Measurements from ENCODE around the gene KCNAB1. TPM values are rescaled to one million over a fixed set of nuclear protein-coding genes. Genes with fewer than 3 reads are reported as not detected.

KCNAB1 gene
- total and polyA plus RNA-seq, 4 donors, result 0.16 to 2.4 (median 0.72) TPM

GRCh38 chr3:156341332-156341731 lies 221.0 kb downstream of the KCNAB1 start:
- no peak overlapping the region for H3K4me3 ChIP-seq
- no peak for TF ChIP-seq CTCF (IDR thresholded peaks at IDR 0.05; ENCODE audit: control extremely low read depth, extremely low read depth)
- no peaks in the 10 kb centered on the region for H3K27me3 ChIP-seq (ENCODE audit: control insufficient read depth in 3 of 3, insufficient read depth in 3 of 3, low read length in 2 of 3)
- H3K9me3 ChIP-seq (ENCODE audit: control insufficient read depth in 4 of 4, insufficient read depth in 3 of 4, low read length in 3 of 4), result no peaks in the 10 kb centered on the region
- no peak for ATAC-seq (ENCODE audit: insufficient read depth, low FRiP score)
- H3K4me1 ChIP-seq (ENCODE audit: control insufficient read depth in 5 of 5, insufficient read depth in 5 of 5, low read length in 5 of 5), result no peaks in the 10 kb centered on the region
- H3K36me3 ChIP-seq (ENCODE audit: control insufficient read depth in 4 of 4, insufficient read depth in 4 of 4, low read length in 4 of 4), result no peaks in the 10 kb centered on the region
- no peak overlapping the region for H3K9ac ChIP-seq (ENCODE audit: insufficient read depth in 1 of 2, low read length in 2 of 2)
- DNase-seq, result no peak
- 79 to 89% methylated on average over 2 of the region's 2 CpGs for WGBS, 2 donors
- H3K27ac ChIP-seq (ENCODE audit: low read depth in 1 of 2, low read length in 1 of 2), result no peak overlapping the region

- H3K9ac ChIP-seq (ENCODE audit: insufficient read depth in 1 of 2, low read length in 2 of 2), result no peak overlapping the region
- H3K27ac ChIP-seq (ENCODE audit: low read depth in 1 of 2, low read length in 1 of 2), result no peak overlapping the region
- DNase-seq, result no peak
- no peak for TF ChIP-seq CTCF (IDR thresholded peaks at IDR 0.05; ENCODE audit: control extremely low read depth, extremely low read depth)
- no peak overlapping the region for H3K4me3 ChIP-seq
- H3K4me1 ChIP-seq (ENCODE audit: control insufficient read depth in 5 of 5, insufficient read depth in 5 of 5, low read length in 5 of 5), result no peaks in the 10 kb centered on the region
- no peaks in the 10 kb centered on the region for H3K36me3 ChIP-seq (ENCODE audit: control insufficient read depth in 4 of 4, insufficient read depth in 4 of 4, low read length in 4 of 4)
- no peaks in the 10 kb centered on the region for H3K9me3 ChIP-seq (ENCODE audit: control insufficient read depth in 4 of 4, insufficient read depth in 3 of 4, low read length in 3 of 4)
- no peak for ATAC-seq (ENCODE audit: insufficient read depth, low FRiP score)
- 72 to 74% methylated on average over 6 of the region's 6 CpGs for whole genome bisulfite sequencing, 2 donors
- no peaks in the 10 kb centered on the region for H3K27me3 ChIP-seq (ENCODE audit: control insufficient read depth in 3 of 3, insufficient read depth in 3 of 3, low read length in 2 of 3)
Observed at GRCh38 chr3:156341831-156342416, 221.5 kb downstream of the KCNAB1 start.

- Histone ChIP-seq H3K9me3 (ENCODE audit: control insufficient read depth in 4 of 4, insufficient read depth in 3 of 4, low read length in 3 of 4) (no peaks in the 10 kb centered on the region), H3K4me3 (no peak overlapping the region), H3K4me1 (ENCODE audit: control insufficient read depth in 5 of 5, insufficient read depth in 5 of 5, low read length in 5 of 5) (no peaks in the 10 kb centered on the region), H3K36me3 (ENCODE audit: control insufficient read depth in 4 of 4, insufficient read depth in 4 of 4, low read length in 4 of 4) (no peaks in the 10 kb centered on the region), H3K27me3 (ENCODE audit: control insufficient read depth in 3 of 3, insufficient read depth in 3 of 3, low read length in 2 of 3) (no peaks in the 10 kb centered on the region), H3K9ac (ENCODE audit: insufficient read depth in 1 of 2, low read length in 2 of 2) (no peak overlapping the region), H3K27ac (ENCODE audit: low read depth in 1 of 2, low read length in 1 of 2) (no peak overlapping the region)
- no peak for TF ChIP-seq CTCF (IDR thresholded peaks at IDR 0.05; ENCODE audit: control extremely low read depth, extremely low read depth)
- ATAC-seq (ENCODE audit: insufficient read depth, low FRiP score) (no peak), DNase-seq (no peak)
- WGBS, 2 donors, result 80 to 90% methylated on average over 7 of the region's 7 CpGs
Observed at GRCh38 chr3:156344215-156344614, 223.8 kb downstream of the KCNAB1 start.

GRCh38 chr3:156349111-156349510 lies 228.7 kb downstream of the KCNAB1 start:
- no peaks in the 10 kb centered on the region for H3K36me3 ChIP-seq (ENCODE audit: control insufficient read depth in 4 of 4, insufficient read depth in 4 of 4, low read length in 4 of 4)
- ATAC-seq (ENCODE audit: insufficient read depth, low FRiP score) (no peak), DNase-seq (no peak)
- no peak overlapping the region for H3K4me3 ChIP-seq
- no peaks in the 10 kb centered on the region for H3K4me1 ChIP-seq (ENCODE audit: control insufficient read depth in 5 of 5, insufficient read depth in 5 of 5, low read length in 5 of 5)
- no peaks in the 10 kb centered on the region for H3K27me3 ChIP-seq (ENCODE audit: control insufficient read depth in 3 of 3, insufficient read depth in 3 of 3, low read length in 2 of 3)
- no peaks in the 10 kb centered on the region for H3K9me3 ChIP-seq (ENCODE audit: control insufficient read depth in 4 of 4, insufficient read depth in 3 of 4, low read length in 3 of 4)
- no peak overlapping the region for H3K9ac ChIP-seq (ENCODE audit: insufficient read depth in 1 of 2, low read length in 2 of 2)
- H3K27ac ChIP-seq (ENCODE audit: low read depth in 1 of 2, low read length in 1 of 2), result no peak overlapping the region
- TF ChIP-seq CTCF (IDR thresholded peaks at IDR 0.05; ENCODE audit: control extremely low read depth, extremely low read depth), result no peak
